Activated naive CD4-positive, alpha-beta T cell treated with anti-CD3 and anti-CD28 coated beads, Interleukin-2, amount 50 U/mL, for 24 hours (primary cell): ENCODE measurements around the gene SLC19A1.
A peak's percentile ranks its signal among the peaks of the same experiment; 100 is the strongest.

Experiments
- H3K27ac Mint-ChIP-seq: one replicate; pipeline ENCODE4 v1.8.0; 2021; ENCODE audit warnings: mild to moderate bottlenecking, mixed read lengths
- H3K27me3 Mint-ChIP-seq: one replicate; pipeline ENCODE4 v1.8.0; 2021; ENCODE audit warnings: mixed read lengths
- H3K36me3 Mint-ChIP-seq: one replicate; pipeline ENCODE4 v1.8.0; 2021; ENCODE audit warnings: mixed read lengths
- H3K4me1 Mint-ChIP-seq: one replicate; pipeline ENCODE4 v1.8.0; 2021; ENCODE audit warnings: mixed read lengths
- H3K4me3 Mint-ChIP-seq: one replicate; pipeline ENCODE4 v1.8.0; 2021; ENCODE audit warnings: mild to moderate bottlenecking, mixed read lengths
- H3K9me3 Mint-ChIP-seq: one replicate; pipeline ENCODE4 v1.8.0; 2021; ENCODE audit warnings: mixed read lengths

SLC19A1 gene

DNA sequence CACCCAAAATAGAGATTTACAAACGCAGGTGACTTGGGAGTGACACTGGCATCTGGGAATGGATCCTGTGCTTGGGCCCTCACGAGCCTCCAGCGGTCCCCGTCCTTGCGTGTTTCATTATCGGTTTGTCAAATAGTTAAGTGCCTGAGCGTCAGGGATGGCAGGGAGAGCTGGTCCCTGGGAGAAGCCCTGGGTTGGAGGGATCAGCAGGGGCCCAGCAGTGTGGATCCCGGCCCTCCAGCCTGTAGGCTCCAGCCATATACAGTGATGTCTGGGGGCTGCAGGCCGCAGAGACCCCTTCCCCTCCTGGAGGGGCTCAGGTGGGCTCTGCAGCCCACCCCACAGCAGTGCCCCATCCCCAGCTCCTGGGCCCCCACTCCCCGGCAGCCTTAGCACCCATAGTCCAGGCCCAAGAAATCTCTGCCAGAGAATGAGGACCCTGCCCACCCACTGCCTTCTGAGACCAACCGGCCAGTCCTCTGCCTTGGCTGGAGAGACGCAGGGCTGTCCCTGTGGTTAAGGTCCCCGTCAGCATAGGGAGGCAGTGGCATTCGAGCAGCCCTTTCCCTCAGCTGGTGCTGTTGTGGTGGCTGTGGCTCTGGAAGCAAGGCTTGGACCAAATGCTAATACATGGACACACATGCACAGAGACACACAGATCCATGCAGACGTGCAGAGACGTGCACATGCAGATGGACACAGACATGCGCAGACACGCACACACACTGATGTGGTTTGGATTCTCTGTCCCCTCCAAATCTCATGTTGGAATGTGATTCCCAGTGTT lies 2.4 kb upstream of the SLC19A1 start:
- Mint-ChIP-seq H3K27me3 (no peaks in the 10 kb centered on the region), H3K27ac (peak overlapping the region; percentile 35), H3K4me1 (peaks cover 20% of the 10 kb centered on the region), H3K9me3 (no peaks in the 10 kb centered on the region), H3K4me3 (no peak overlapping the region), H3K36me3 (no peaks in the 10 kb centered on the region)

DNA sequence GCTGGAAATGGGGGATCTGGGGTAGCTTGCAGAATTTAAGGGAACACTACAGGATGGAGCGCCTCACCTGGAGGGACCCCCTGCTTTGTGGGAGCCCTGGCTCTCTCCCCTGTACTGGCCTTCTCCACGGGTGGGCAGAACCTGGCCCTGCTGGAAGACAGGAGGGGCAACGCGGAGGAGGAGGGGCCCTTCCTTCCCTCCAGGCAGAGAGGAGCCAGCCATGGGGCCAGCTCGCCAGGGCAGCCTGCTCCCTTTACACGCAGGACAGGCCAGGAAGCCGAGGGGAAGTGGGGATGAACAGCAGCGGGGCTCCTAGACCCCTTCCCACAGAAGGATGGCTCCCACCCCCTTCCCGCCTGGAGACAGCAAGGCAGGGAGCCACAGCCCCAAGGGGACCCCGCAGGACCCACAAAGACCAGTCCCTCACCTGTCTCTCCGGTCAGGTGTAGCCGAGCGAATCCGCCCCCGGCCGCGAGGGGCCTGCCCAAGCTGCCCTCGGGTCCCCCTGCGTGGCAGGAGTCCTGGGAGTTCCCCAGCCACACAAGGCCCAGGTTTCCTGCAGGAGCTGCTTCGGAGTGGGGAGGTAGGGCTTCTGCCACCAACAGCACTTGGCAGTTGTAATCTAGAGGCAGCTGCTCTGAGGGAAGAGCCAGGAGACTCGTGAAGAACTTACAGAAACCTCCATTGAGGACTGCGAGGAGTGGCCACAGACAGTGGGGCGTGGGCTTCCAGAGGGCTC lies 1.6 kb upstream of the SLC19A1 start:
- Mint-ChIP-seq H3K27me3 (no peaks in the 10 kb centered on the region), H3K9me3 (no peaks in the 10 kb centered on the region), H3K27ac (peak overlapping the region; percentile 86), H3K36me3 (no peaks in the 10 kb centered on the region), H3K4me1 (peaks cover 16% of the 10 kb centered on the region), H3K4me3 (peak overlapping the region; percentile 70)

DNA sequence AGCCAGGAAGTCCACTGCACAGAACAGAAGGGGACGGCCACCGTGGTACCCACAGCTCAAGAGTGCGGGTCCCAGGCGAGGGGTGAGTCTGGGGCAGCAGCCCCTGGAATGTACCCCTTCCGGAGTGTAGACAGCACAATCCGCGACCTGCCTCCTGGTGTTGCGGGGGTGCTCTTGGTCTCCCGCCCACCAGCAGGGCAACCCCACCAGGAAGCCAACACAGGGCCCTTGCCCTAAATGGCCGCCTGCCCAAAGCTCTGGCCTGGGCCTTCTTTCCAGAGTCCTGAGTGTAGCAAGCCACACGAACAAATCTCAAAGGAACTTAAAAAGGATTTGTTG lies 1.1 kb upstream of the SLC19A1 start:
- Mint-ChIP-seq H3K9me3 (no peaks in the 10 kb centered on the region), H3K36me3 (no peaks in the 10 kb centered on the region), H3K27me3 (no peaks in the 10 kb centered on the region), H3K4me3 (peak overlapping the region; percentile 70), H3K27ac (peak overlapping the region; percentile 86), H3K4me1 (peaks cover 15% of the 10 kb centered on the region)

DNA sequence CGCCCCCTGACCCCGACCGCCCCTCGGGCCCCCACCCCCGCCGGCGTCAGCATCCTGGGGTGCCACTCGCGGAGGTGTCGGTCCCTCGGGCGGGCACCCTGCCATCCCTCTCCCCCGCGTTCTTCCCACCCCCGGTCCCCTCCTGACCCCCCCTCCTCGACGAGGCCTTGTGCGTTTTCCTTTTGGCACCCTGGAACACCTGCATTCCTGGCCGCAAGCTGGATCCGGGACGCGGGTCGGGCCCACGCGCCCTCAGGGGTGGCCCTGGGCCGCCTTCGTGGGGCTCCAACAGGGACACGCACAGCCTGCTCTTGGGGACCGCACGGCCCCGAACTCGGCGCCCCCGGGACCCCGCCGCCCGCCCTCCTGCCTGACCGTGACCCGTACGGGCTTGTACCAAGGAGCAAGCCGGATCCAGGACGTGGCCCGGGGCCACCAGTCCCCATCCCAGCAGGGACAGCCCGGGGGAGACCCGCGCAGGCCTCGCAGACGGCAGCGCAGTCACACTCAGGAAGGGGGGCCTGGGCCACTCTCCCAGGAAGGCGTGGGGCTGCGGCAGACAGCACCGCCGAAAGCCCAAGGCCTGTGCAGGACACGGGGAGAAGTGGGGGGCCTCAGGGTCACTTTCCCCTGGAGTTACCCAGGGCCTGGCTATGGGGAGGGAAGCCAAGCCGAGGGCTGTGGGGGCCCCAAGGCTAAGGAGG lies 579 bp upstream of the SLC19A1 start:
- no peak overlapping the region for H3K4me3 Mint-ChIP-seq
- H3K9me3 Mint-ChIP-seq: no peaks in the 10 kb centered on the region
- H3K27me3 Mint-ChIP-seq: no peaks in the 10 kb centered on the region
- H3K27ac Mint-ChIP-seq: no peak overlapping the region
- H3K4me1 Mint-ChIP-seq: peaks cover 15% of the 10 kb centered on the region
- no peaks in the 10 kb centered on the region for H3K36me3 Mint-ChIP-seq

DNA sequence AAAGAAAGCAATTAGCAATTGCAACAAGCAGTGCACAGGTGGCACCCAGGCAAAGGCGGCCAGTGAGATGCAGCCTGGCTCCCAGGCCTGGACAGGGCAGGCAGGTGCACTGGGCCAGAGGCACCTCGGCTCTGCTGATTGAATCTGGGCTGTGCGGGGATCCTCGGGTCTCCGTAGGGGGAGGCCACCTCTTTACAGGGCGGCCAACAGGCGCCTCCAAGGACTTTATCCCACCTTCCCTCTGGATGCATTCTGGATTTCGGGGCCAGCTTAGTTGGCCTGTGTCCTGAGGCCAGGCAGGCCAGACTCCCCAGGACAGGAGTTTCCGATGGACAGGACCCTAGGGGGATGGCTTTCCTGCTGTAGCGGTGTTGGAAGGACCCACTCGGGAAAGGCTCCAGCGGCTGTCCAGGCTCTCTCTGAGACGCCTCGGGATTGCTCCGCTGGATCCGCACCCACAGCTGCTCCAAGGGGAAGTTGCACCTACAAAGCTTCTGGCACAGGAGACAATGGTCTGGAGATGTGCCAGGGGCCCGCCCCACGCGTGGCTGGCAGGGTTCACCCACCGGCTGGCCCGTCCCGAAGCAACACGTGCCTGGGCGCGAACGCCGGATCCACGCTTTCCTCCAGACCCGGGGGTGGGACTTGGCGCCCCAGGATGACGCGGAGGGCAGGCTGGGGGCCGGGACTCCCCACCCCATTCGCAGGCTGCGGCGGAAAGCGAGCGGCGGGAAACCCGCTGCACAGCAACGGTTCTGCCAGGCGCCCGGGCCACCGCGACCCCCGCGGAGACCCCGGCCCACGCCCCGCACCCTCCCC lies 810 bp downstream of the SLC19A1 start:
- H3K4me1 Mint-ChIP-seq: peaks cover 15% of the 10 kb centered on the region
- H3K9me3 Mint-ChIP-seq: no peaks in the 10 kb centered on the region
- H3K36me3 Mint-ChIP-seq: no peaks in the 10 kb centered on the region
- H3K4me3 Mint-ChIP-seq: peak overlapping the region; percentile 87
- H3K27me3 Mint-ChIP-seq: no peaks in the 10 kb centered on the region
- peak overlapping the region; percentile 87 for H3K27ac Mint-ChIP-seq

DNA sequence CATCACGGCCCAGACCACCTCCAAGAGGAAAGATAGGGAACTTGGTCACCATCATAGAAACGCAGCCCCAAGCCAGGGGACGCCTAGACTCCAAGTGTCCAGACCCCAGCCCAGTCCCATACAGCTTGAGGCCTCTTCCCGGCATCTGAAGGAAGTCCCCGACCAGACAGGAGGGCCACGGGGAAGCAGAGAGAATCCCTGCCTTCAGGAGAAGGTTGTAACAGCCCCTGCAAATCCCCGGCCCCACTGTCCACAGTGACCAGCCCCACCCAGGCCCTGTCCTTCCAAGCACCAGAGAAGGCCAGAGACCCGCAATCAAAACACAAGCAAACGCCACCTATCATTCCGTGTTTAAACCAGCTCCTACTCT lies 1.7 kb downstream of the SLC19A1 start:
- H3K4me3 Mint-ChIP-seq: peak overlapping the region; percentile 87
- H3K4me1 Mint-ChIP-seq: peaks cover 19% of the 10 kb centered on the region
- peak overlapping the region; percentile 87 for H3K27ac Mint-ChIP-seq
- H3K36me3 Mint-ChIP-seq: no peaks in the 10 kb centered on the region
- no peaks in the 10 kb centered on the region for H3K9me3 Mint-ChIP-seq
- H3K27me3 Mint-ChIP-seq: no peaks in the 10 kb centered on the region

DNA sequence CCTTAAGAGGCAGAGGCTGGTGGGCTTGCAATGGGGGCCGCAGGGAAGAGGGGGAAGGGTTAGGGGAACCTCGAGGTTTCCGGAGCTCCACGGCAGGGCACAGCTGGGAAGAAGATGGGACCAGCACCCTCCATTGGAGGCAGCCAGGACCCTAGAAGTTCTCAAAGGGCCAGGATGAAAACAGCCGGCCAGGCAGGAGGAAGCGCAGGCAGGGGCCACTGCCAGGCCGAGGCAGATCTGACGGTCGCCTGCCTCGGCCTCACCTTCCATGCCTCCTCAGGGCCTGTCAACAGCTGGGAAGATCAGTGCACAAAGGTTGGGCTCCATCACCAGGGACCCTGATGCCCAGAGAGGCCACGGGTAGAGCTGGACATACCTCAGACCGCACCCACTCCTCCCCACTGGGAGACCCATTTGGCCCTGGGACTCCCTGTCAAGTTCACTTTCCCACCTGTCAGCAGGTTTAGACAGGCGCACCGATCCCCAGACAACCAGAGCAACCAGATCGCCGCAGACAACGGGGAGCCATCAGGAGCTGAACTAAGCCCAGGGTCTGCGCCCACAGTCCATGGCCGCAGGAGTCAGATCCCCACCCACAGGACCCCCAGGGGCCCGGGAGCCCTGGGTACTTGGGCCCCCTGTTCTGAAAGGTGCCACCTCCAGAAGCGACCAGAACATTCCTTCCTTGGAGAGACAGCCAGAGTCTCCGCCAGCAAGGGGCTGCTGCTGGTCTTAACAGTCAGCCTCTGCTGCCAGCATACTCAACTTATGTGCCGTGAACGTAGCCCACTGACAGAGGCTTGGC lies 2.2 kb downstream of the SLC19A1 start:
- Mint-ChIP-seq H3K27ac (no peak overlapping the region), H3K27me3 (no peaks in the 10 kb centered on the region), H3K36me3 (peaks cover 2% of the 10 kb centered on the region), H3K4me3 (peak overlapping the region; percentile 87), H3K9me3 (no peaks in the 10 kb centered on the region), H3K4me1 (peaks cover 19% of the 10 kb centered on the region)

DNA sequence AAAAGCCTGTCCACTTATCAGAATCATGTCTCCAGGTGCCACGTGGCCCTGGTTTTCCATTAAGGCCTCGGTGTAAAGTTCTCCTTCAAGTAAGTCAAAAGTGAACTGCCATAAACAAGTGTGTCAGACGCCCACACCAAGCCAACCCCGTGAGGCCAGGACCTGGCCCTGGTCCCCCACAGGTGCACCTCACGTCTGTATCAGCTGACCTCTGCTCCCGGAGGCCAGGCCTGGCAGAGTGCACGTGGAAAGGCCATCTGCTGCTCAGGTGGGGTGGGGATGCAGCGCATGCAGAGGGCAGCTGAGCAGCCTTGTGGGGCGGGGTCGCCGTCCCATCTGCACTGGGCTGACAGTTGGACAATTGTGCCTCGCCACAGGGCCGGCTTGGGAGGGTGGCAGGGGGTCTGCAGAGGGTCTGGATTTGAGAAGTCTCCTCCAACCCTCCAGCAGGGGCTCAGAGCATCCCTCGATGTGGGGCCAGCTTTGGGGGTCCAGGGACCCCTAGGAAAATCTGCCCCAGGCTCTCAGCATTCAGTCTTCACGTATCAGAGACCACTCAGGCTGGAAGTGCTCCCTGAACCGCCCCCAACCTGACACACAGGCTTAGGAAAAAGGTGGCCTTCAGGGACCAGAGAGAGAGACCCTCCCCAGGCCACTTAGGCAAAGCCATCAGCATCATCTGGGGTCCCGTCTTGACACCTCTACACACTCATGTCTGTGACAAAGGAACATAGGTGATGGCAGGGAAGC lies 3.0 kb downstream of the SLC19A1 start:
- no peak overlapping the region for H3K4me3 Mint-ChIP-seq
- H3K27ac Mint-ChIP-seq: no peak overlapping the region
- H3K36me3 Mint-ChIP-seq: peaks cover 2% of the 10 kb centered on the region
- peaks cover 19% of the 10 kb centered on the region for H3K4me1 Mint-ChIP-seq
- H3K27me3 Mint-ChIP-seq: no peaks in the 10 kb centered on the region
- H3K9me3 Mint-ChIP-seq: no peaks in the 10 kb centered on the region

DNA sequence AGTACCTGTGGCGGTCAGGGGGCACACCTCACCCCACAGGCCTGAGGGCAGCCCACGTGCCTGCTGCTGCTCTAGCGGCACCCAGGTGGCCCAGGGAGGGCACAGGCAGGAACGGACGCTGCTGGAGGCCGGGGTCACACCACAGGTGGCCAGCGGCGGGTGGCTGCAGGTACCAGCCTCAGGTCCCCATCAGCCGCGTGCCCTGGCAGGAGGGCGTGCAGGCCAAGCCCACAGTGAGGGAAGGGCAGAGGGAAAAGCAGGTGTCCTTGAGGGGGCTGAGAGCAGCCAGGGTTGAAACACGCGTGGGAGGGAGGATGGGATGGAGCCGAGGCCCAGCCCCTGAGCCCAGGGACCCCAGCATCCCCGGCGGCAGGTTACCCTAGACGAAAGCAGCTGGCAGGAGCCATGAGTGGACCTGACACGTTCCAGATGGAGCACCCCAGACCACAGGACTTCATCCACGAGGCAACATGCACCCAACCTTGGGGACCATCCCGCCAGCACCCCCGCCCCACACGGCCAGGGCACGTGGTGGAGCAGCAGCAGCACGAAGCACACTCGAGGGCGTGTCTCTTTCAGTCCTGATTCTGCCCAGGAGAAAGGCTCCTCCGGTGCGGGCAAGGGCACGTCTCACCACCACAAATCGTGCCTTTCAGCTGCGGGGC lies 3.7 kb downstream of the SLC19A1 start:
- peaks cover 2% of the 10 kb centered on the region for H3K36me3 Mint-ChIP-seq
- no peak overlapping the region for H3K4me3 Mint-ChIP-seq
- H3K27me3 Mint-ChIP-seq: no peaks in the 10 kb centered on the region
- no peaks in the 10 kb centered on the region for H3K9me3 Mint-ChIP-seq
- peaks cover 19% of the 10 kb centered on the region for H3K4me1 Mint-ChIP-seq
- no peak overlapping the region for H3K27ac Mint-ChIP-seq

DNA sequence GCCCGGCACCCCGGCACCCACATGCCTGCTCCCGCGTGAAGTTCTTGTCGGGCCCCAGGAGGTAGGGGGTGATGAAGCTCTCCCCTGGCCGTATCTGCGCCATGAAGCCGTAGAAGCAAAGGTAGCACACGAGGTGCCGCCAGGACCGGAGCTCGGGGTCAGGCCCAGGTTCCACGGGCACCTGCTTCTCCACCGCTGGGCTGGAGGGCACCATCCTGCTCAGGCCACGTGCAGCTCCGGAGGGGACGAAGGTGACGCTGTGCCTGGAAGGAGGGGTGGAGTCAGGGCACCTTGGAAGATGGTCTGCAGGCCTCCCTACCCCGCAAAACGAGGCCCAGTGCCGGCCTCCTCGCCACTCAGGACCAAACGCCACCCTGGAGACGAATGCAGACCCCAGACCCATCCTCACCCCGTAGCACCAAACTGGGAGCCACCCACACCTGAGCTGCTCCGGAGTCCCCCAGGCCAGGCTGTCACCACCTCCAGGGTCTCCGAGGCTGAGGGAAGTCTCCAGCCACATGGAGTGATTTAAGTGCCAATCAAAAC lies 4.4 kb downstream of the SLC19A1 start:
- Mint-ChIP-seq H3K27ac (no peak overlapping the region), H3K4me3 (no peak overlapping the region), H3K36me3 (peaks cover 2% of the 10 kb centered on the region), H3K4me1 (peaks cover 23% of the 10 kb centered on the region), H3K27me3 (no peaks in the 10 kb centered on the region), H3K9me3 (no peaks in the 10 kb centered on the region)

DNA sequence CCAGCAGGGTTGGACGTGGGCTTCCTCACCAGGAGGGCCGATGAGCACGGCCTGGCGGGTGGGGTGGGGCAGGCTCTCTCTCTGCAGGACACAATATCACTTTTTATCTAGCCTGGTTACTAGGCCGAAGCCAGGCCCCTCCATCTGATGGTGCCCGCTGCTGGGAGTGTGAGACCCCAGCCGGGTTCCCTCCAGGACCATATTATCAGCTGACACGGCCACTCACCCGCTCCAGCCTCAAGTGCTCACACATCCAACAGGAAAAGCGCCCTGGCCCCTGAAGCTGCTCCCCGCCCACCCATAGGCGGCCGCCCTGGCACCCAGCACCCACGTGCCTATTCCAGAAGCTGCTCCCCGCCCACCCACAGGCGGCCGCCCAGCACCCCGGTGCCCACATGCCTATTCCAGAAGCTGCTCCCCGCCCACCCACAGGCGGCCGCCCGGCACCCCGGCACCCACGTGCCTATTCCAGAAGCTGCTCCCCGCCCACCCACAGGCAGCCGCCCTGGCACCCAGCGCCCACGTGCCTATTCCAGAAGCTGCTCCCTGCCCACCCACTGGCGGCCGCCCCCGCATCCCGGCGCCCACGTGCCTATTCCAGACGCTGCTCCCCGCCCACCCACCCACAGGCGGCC lies 5.0 kb downstream of the SLC19A1 start:
- Mint-ChIP-seq H3K36me3 (peaks cover 2% of the 10 kb centered on the region), H3K4me1 (peaks cover 29% of the 10 kb centered on the region), H3K27ac (no peak overlapping the region), H3K27me3 (no peaks in the 10 kb centered on the region), H3K9me3 (no peaks in the 10 kb centered on the region), H3K4me3 (no peak overlapping the region)

DNA sequence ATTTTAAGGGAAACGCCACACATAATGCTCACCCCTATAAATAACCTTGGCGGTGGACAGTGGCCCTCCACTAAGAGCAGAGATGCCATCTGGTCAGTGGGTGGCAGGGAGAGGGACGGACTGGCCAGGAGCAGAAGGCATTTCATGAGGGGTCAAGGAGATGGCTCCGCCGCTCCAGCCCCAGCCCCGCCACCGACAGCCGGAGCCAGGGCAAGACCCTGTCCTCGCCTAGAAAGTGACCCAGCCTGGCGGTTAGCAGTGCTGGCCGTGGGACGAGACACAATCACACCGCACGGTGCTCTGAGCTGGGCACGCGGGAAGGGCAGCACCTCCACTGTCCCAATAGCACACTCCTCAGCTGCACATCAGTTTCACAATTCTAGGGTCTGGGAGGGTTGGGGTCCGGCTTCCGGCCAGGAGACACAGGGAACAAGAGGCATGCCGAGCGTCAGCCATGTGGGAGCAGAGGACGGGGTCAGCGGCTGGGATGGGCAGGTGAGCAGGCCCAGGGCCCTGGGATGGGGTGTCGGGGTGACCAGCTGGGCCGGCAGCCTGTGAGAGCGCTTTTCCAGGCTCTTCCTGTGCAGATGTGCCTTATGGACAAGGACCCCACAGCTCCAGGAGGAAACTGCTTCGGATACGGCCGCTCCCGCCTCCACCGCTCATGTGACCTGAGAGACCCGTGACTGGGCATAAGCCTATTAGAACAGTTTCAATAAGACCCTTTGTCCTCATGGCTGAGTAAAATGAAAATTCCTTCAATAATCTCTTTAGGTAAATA lies 5.7 kb downstream of the SLC19A1 start:
- H3K27me3 Mint-ChIP-seq: no peaks in the 10 kb centered on the region
- peaks cover 2% of the 10 kb centered on the region for H3K36me3 Mint-ChIP-seq
- H3K27ac Mint-ChIP-seq: no peak overlapping the region
- peaks cover 29% of the 10 kb centered on the region for H3K4me1 Mint-ChIP-seq
- no peak overlapping the region for H3K4me3 Mint-ChIP-seq
- no peaks in the 10 kb centered on the region for H3K9me3 Mint-ChIP-seq
